ENCODE measurements around the gene ADD1. TPM values are rescaled to one million over a fixed set of nuclear protein-coding genes. Genes with fewer than 3 reads are reported as not detected.
A peak's percentile ranks its signal among the peaks of the same experiment; 100 is the strongest.

Gene ADD1
- 178 and 181 TPM in 2 replicates for total RNA-seq (2021)
- percentile 79 among the genes with signal in this experiment for Bru-seq, nascent RNA
- percentile 81 among the genes with signal in this experiment for BruChase-seq, experiment 1, labeled RNA remaining after a 2-hour chase
- BruChase-seq, experiment 2, labeled RNA remaining after a 6-hour chase, result percentile 83 among the genes with signal in this experiment
- long read RNA-seq, full-length matches to known transcripts, result 10 of 189 reads
- long read RNA-seq, partial matches to known transcripts, result 17 of 189 reads
- long read RNA-seq, other reads (novel, unspliced or antisense), result 162 of 189 reads

GRCh38 chr4:2843263-2843940 lies at the start of gene ADD1:
Gene ADD1, plus strand, starts transcription at chr4:2843844. Its CDS starts 32,072 bp downstream, at chr4:2875916.
- H2AFZ ChIP-seq, result peak within 1 kb of the TSS; percentile 95
- no peaks in the 10 kb centered on the region for H3K9me2 ChIP-seq (ENCODE audit: insufficient read depth)
- peaks cover 37% of the 10 kb centered on the region for H3K79me2 ChIP-seq (ENCODE audit: low read depth)
- TF ChIP-seq CTCF (conservative IDR thresholded peaks at IDR 0.05) (no peak), EZH2 (IDR thresholded peaks at IDR 0.05; ENCODE audit: low read depth) (no peak)
- H3K27me3 ChIP-seq (ENCODE audit: insufficient read depth, low read depth), result no peaks in the 10 kb centered on the region
- peaks cover 9% of the 10 kb centered on the region; the same call in 1 of the 2 replicates for H3K4me1 ChIP-seq (replicated peaks; ENCODE audit: insufficient read depth)
- peaks cover 3% of the 10 kb centered on the region; the same call in 1 of the 2 replicates for H4K20me1 ChIP-seq (ENCODE audit: insufficient read depth)
- H3K27ac ChIP-seq, result no peak within 1 kb of the TSS
- TSS peak; percentile 83 for BruUV-seq (replicated peaks)
- POLR2A ChIA-PET (ENCODE audit: unreplicated experiment), result no interaction called here
- DNase-seq, result peak; percentile 76 to 98
- intact Hi-C loops (cut with micrococcal nuclease; ENCODE audit: unreplicated experiment), result loop anchor here (5.0 kb wide), 1 partner anchor 81 kb away; no protein-coding TSS in a partner anchor
- 0 out of 2 replicates have a peak, but pooled peaks cover 4% of the 10 kb centered on the region for H3F3A ChIP-seq (ENCODE audit: insufficient read depth, low read depth)
- H3K9me3 ChIP-seq (ENCODE audit: insufficient read depth, low read depth), result no peaks in the 10 kb centered on the region
- H3K4me3 ChIP-seq, result peak within 1 kb of the TSS; percentile 87
- CTCF ChIA-PET, result no interaction called here
- peak within 1 kb of the TSS; percentile 98 for H3K4me2 ChIP-seq
- H3K36me3 ChIP-seq (ENCODE audit: low read depth), result no peaks in the 10 kb centered on the region

DNA sequence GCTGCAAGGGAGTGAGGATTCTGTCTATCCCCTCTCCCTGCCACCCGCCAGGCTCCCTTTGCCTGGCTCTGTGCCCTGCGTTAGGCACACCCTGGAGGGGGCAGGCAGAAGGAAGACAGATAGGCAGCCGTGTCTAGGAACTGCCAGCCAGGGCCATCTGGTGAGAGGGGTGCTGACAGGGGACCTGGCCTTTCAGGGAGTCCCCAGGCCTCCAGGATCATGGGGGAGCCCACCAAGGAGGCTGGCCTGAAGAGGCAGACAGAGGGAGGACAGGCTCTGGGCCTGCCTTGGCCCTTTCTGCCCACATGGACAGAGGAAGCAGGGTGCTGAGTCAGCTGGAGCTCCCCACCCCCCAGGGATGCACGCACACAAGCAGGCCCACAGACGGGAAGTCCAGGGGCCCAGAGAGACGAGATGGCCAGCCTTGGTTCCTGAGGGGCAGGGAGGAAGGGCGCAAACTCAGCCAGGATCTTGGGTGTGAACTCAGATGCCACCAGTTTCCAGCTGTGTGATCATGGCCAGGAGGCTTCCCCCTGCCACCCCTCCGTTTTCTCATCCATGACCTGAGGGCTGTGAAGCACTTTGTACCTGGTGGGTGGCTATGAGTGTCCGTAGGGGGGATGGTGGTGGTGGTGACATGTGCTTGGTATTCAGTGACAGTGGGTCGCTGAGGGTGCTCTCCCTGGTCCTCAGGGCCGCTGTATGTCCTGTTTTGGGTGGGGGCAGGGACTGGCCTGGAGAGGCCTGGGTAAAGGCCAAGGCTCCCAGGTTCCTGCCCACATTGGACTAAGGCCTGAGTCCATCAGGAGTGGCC lies 49.0 kb upstream of the ADD1 start:
- BruUV-seq (replicated peaks), result no TSS peak
- H3K27ac ChIP-seq, result 0 out of 2 replicates have a peak overlapping the region, but pooled peaks have one; percentile 32
- peak overlapping the region; percentile 59; the same call in 1 of the 2 replicates for H3K4me3 ChIP-seq
- no peaks in the 10 kb centered on the region for H3K9me3 ChIP-seq (ENCODE audit: insufficient read depth, low read depth)
- ChIA-PET CTCF (no interaction called here), POLR2A (ENCODE audit: unreplicated experiment) (no interaction called here)
- H2AFZ ChIP-seq, result no peak overlapping the region
- H3K9me2 ChIP-seq (ENCODE audit: insufficient read depth), result no peaks in the 10 kb centered on the region
- H3K79me2 ChIP-seq (ENCODE audit: low read depth), result 0 out of 2 replicates have a peak, but pooled peaks cover 4% of the 10 kb centered on the region
- H3K4me1 ChIP-seq (replicated peaks; ENCODE audit: insufficient read depth), result peaks cover 58% of the 10 kb centered on the region
- intact Hi-C loops (cut with micrococcal nuclease; ENCODE audit: unreplicated experiment), result no loop called here
- DNase-seq, result peak in 1 of 2 experiments; percentile 41
- no peak for TF ChIP-seq EZH2 (IDR thresholded peaks at IDR 0.05; ENCODE audit: low read depth)
- no peak for TF ChIP-seq CTCF (conservative IDR thresholded peaks at IDR 0.05)
- H3K27me3 ChIP-seq (ENCODE audit: insufficient read depth, low read depth), result no peaks in the 10 kb centered on the region
- peak overlapping the region; percentile 87 for H3K4me2 ChIP-seq
- H3F3A ChIP-seq (ENCODE audit: insufficient read depth, low read depth), result peaks cover 25% of the 10 kb centered on the region; the same call in 1 of the 2 replicates
- H3K36me3 ChIP-seq (ENCODE audit: low read depth), result no peaks in the 10 kb centered on the region
- no peaks in the 10 kb centered on the region for H4K20me1 ChIP-seq (ENCODE audit: insufficient read depth)

GRCh38 chr4:2795300-2795892 lies 48.2 kb upstream of the ADD1 start:
- BruUV-seq (replicated peaks), result no TSS peak
- Histone ChIP-seq H4K20me1 (ENCODE audit: insufficient read depth) (no peaks in the 10 kb centered on the region), H3F3A (ENCODE audit: insufficient read depth, low read depth) (peaks cover 25% of the 10 kb centered on the region; the same call in 1 of the 2 replicates), H3K4me2 (peak overlapping the region; percentile 87; the same call in 1 of the 2 replicates), H3K4me1 (replicated peaks; ENCODE audit: insufficient read depth) (peaks cover 65% of the 10 kb centered on the region), H2AFZ (no peak overlapping the region), H3K27ac (no peak overlapping the region), H3K79me2 (ENCODE audit: low read depth) (0 out of 2 replicates have a peak, but pooled peaks cover 5% of the 10 kb centered on the region), H3K4me3 (no peak overlapping the region), H3K27me3 (ENCODE audit: insufficient read depth, low read depth) (no peaks in the 10 kb centered on the region), H3K36me3 (ENCODE audit: low read depth) (no peaks in the 10 kb centered on the region), H3K9me3 (ENCODE audit: insufficient read depth, low read depth) (no peaks in the 10 kb centered on the region), H3K9me2 (ENCODE audit: insufficient read depth) (no peaks in the 10 kb centered on the region)
- ChIA-PET CTCF (no interaction called here), POLR2A (ENCODE audit: unreplicated experiment) (no interaction called here)
- no peak for DNase-seq
- intact Hi-C loops (cut with micrococcal nuclease; ENCODE audit: unreplicated experiment), result no loop called here
- TF ChIP-seq CTCF (conservative IDR thresholded peaks at IDR 0.05), result no peak
- no peak for TF ChIP-seq EZH2 (IDR thresholded peaks at IDR 0.05; ENCODE audit: low read depth)
